Ishikawa (cell line): ENCODE measurements around the gene IFITM10.

ENCODE experiments used
- CEBPB ChIP-seq: IDR thresholded peaks from 2 replicates; pipeline ENCODE4 v1.6.1; 2012
- EGR1 ChIP-seq: IDR thresholded peaks from 2 replicates; pipeline ENCODE4 v1.6.1; 2012
- EP300 ChIP-seq: IDR thresholded peaks from 2 replicates; pipeline ENCODE4 v1.6.1; 2012; ENCODE audit warnings: borderline replicate concordance
- FOXM1 ChIP-seq: IDR thresholded peaks from 2 replicates; pipeline ENCODE4 v1.6.1; 2012; ENCODE audit warnings: low read depth, borderline replicate concordance
- NFIC ChIP-seq: IDR thresholded peaks from 2 replicates; pipeline ENCODE4 v1.6.1; 2012
- RAD21 ChIP-seq: IDR thresholded peaks from 2 replicates; pipeline ENCODE4 v1.6.1; 2012; ENCODE audit warnings: low read depth
- TAF1 ChIP-seq: IDR thresholded peaks from 2 replicates; pipeline ENCODE4 v1.6.1; 2012; ENCODE audit warnings: low read depth, mild to moderate bottlenecking
- TCF12 ChIP-seq: IDR thresholded peaks from 2 replicates; pipeline ENCODE4 v1.6.1; 2012; ENCODE audit warnings: low read depth
- TEAD4 ChIP-seq: IDR thresholded peaks from 2 replicates; pipeline ENCODE4 v1.6.1; 2012
- YY1 ChIP-seq: IDR thresholded peaks from 2 replicates; pipeline ENCODE4 v1.6.1; 2012; ENCODE audit warnings: low read depth
- ZBTB7A ChIP-seq: IDR thresholded peaks from 2 replicates; pipeline ENCODE4 v1.6.1; 2012; ENCODE audit warnings: low read depth
- TF ChIP-seq, protein P1 (sequence below): IDR thresholded peaks from 2 replicates; pipeline ENCODE4 v1.6.1; 2012; ENCODE audit warnings: low read depth, mild to moderate bottlenecking
- TF ChIP-seq, protein P2 (sequence below): IDR thresholded peaks from 2 replicates; pipeline ENCODE4 v1.6.1; 2012
- TF ChIP-seq, protein P3 (sequence below): IDR thresholded peaks from 2 replicates; pipeline ENCODE4 v1.6.1; 2012

DNA sequence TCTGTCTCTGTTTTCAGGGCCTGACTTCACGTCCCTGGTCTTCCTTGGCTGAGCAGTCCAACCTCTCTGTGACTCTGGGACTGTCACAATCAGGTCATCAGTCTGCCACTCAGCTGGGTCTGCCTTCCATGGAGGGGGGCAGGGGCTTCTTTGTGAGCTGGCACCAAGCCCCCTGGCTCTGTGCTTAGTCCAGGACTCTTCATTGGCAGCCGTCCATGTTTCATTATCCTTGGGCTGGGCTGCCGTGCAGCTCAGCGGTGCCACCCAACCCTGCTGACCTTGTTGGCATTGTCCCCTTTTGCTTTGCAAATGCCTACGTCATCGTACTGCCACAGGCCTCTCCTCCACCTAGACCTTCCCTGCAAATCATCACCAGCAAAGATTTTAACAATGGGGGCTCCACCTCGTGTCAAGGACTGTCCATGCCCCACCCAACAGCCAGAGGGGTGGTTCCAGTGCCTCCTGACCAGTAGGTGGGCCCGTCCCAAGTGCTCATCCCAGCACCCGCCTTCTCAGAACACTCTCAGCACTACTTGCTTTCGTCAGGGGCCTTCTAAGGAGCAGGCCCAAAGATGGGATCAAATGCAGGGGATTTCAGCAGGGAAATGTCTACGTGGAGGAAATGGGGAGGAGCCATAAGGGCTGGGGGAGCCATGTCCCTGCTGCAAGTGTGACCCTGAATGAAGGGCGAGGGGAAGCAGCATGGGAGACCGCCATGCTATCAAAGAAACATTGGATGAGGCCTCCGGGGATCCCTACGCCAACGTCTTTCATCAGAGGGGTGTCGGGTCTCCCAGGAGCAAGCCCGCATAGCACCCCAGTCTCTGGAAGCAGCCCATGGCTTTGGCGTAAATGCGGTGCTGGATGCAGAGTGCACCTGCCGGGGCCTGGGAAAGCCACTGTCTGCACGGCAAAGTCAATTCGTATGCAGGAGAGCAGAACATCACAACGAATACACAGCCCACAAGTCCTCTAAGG lies 35.2 kb downstream of the IFITM10 start:
- no peak for TF ChIP-seq TAF1
- TF ChIP-seq, protein P1, sequence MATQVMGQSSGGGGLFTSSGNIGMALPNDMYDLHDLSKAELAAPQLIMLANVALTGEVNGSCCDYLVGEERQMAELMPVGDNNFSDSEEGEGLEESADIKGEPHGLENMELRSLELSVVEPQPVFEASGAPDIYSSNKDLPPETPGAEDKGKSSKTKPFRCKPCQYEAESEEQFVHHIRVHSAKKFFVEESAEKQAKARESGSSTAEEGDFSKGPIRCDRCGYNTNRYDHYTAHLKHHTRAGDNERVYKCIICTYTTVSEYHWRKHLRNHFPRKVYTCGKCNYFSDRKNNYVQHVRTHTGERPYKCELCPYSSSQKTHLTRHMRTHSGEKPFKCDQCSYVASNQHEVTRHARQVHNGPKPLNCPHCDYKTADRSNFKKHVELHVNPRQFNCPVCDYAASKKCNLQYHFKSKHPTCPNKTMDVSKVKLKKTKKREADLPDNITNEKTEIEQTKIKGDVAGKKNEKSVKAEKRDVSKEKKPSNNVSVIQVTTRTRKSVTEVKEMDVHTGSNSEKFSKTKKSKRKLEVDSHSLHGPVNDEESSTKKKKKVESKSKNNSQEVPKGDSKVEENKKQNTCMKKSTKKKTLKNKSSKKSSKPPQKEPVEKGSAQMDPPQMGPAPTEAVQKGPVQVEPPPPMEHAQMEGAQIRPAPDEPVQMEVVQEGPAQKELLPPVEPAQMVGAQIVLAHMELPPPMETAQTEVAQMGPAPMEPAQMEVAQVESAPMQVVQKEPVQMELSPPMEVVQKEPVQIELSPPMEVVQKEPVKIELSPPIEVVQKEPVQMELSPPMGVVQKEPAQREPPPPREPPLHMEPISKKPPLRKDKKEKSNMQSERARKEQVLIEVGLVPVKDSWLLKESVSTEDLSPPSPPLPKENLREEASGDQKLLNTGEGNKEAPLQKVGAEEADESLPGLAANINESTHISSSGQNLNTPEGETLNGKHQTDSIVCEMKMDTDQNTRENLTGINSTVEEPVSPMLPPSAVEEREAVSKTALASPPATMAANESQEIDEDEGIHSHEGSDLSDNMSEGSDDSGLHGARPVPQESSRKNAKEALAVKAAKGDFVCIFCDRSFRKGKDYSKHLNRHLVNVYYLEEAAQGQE, result no peak
- TF ChIP-seq EGR1, result no peak
- TF ChIP-seq, protein P2, sequence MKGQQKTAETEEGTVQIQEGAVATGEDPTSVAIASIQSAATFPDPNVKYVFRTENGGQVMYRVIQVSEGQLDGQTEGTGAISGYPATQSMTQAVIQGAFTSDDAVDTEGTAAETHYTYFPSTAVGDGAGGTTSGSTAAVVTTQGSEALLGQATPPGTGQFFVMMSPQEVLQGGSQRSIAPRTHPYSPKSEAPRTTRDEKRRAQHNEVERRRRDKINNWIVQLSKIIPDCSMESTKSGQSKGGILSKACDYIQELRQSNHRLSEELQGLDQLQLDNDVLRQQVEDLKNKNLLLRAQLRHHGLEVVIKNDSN, result no peak
- TF ChIP-seq, protein P3, sequence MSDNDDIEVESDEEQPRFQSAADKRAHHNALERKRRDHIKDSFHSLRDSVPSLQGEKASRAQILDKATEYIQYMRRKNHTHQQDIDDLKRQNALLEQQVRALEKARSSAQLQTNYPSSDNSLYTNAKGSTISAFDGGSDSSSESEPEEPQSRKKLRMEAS, result no peak
- TF ChIP-seq TEAD4, result no peak
- no peak for TF ChIP-seq EP300
- no peak for TF ChIP-seq ZBTB7A
- no peak for TF ChIP-seq NFIC
- TF ChIP-seq FOXM1, result no peak
- no peak for TF ChIP-seq RAD21
- no peak for TF ChIP-seq TCF12
- no peak for TF ChIP-seq YY1
- TF ChIP-seq CEBPB, result no peak
